Diencephalon (tissue), 1 donor: Measurements from ENCODE around the gene OR6C75. TPM values are rescaled to one million over a fixed set of nuclear protein-coding genes. Genes with fewer than 3 reads are reported as not detected.

Experiments
- total RNA-seq: library from RNA; depleted of rRNA; stranded (reverse); fragments of >200 nt; gene quantifications from one replicate; pipeline ENCODE4 v1.2.3, GENCODE V29; 2014

Gene OR6C75
- total RNA-seq = not detected

DNA sequence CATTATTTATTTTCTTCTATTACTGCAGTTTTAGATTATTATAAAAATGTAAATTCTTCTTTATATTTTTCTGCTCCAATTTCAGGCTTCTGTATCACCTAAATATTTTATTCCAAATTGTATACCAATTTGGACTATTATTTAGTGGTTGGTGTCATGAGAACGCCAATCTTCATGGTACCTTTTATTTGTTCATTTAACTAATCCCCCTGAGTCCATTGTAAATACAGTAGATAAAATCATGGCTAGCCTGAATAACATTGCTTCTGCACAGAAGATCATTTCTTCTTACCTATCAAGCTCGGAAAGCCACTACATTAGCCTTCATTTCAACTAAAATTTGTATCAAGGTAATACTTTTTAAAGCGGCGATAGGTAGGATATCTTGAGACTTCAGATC lies at the start of gene OR6C75:
OR6C75 (plus strand) TSS at position 301 of the 400 bp plus-strand sequence. CDS start 2,136 bp downstream, outside the sequence.

DNA sequence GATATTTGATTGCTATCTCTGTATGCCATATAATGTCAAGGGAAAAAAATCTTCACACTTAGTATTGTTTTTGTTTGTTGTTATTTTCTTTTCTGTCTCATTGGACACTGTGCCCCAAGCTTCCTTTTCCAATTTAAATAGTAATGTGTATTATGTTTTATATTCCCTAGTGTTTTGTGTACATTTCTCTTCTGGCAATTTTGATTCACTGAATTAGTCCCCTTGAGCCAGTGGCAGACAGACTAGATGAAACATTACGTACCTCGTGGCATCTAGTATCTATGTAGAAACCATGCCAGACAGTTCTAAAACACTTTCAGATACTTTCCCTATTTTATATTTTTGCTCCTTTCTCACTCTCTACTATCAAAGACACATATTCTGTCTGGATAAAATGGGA lies 48.7 kb upstream of the OR6C75 start, which contains the start of gene OR6C1:
OR6C1 (plus strand) TSS at position 301 of the 400 bp plus-strand sequence. CDS start 6,257 bp downstream, outside the sequence.

DNA sequence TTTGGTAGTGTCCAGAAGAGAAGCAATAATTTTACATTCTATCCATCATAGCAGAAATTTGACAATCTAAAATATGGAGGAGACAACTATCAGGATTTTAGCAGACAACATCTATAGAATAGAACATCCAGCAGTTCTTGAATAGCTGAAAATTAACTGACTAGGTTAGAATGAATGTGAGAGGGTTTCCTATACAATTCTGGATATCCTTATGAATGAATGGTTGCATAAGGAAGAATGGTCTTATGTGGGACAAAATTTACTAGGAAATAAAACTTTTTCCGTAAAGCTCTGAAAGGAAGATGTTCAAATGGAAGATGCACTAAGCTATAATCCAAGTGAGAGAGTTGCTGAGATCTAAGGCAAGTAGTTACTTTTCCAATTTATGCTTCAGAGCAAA lies 32.3 kb upstream of the OR6C75 start, which contains the start of gene OR6C3:
OR6C3 (plus strand) TSS at position 301 of the 400 bp plus-strand sequence. CDS start 955 bp downstream, outside the sequence.

DNA sequence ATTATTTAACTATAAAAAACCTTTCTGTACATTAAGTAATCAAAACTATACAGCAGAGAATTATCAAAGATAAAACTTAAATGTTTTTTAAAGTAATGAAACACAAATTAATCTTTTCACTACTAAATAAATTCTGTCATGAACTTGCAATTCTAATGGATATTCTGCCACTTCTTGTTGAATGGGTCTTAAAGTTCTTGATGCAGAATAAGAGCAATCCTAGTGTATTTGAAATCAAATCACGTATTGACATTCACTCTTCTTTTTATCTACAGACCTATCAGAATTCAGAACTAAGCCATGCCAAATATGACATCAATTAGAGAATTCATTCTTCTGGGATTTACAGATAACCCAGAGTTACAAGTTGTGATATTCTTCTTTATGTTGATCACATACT lies 37.5 kb downstream of the OR6C75 start, which contains the start of gene OR6C65:
OR6C65 (plus strand) TSS at position 301 of the 400 bp plus-strand sequence; CDS start at position 301, 0 bp downstream.

Other genes with a start within 250 kb of the OR6C75 start
- gene OR9K2, start 236.6 kb upstream of the OR6C75 start, total RNA-seq = not detected
- gene OR10A7, start 141.9 kb upstream of the OR6C75 start, total RNA-seq = not detected
- not detected for gene OR6C74, start 118.4 kb upstream of the OR6C75 start, total RNA-seq
- gene OR6C6, start 66.4 kb upstream of the OR6C75 start, total RNA-seq = not detected
- not detected for gene OR6C1, start 48.6 kb upstream of the OR6C75 start, total RNA-seq
- gene OR6C3, start 32.2 kb upstream of the OR6C75 start, total RNA-seq = not detected
- gene OR6C65, start 37.6 kb downstream of the OR6C75 start, total RNA-seq = not detected
- gene OR6C76, start 63.3 kb downstream of the OR6C75 start, total RNA-seq = not detected
- gene OR6C2, start 81.1 kb downstream of the OR6C75 start, total RNA-seq = not detected
- gene OR6C70, start 107.2 kb downstream of the OR6C75 start, total RNA-seq = not detected
- not detected for gene OR6C68, start 129.4 kb downstream of the OR6C75 start, total RNA-seq
- gene OR6C4, start 186.6 kb downstream of the OR6C75 start, total RNA-seq = not detected
- not detected for gene OR2AP1, start 209.5 kb downstream of the OR6C75 start, total RNA-seq